Mammary epithelial cell (primary cell): Measurements from ENCODE around the gene TMEM182.

ENCODE experiments used
- CTCF ChIP-seq, 2 donors: IDR thresholded peaks in 1 of 2; conservative IDR thresholded peaks in 1 of 2; 2 replicates each; pipeline ENCODE4 v1.5.1; 2011 to 2012; ENCODE audit warnings: inconsistent platforms in 2 of 2, low read length in 2 of 2, mild to moderate bottlenecking in 2 of 2, control low read depth in 1 of 2, low read depth in 1 of 2; ENCODE audit not compliant: insufficient read depth in 1 of 2; ENCODE audit errors: extremely low read depth in 1 of 2
- EZH2 ChIP-seq: IDR thresholded peaks from 2 replicates; pipeline ENCODE4 v1.6.1; 2012; ENCODE audit warnings: low read length, inconsistent platforms, borderline replicate concordance

DNA sequence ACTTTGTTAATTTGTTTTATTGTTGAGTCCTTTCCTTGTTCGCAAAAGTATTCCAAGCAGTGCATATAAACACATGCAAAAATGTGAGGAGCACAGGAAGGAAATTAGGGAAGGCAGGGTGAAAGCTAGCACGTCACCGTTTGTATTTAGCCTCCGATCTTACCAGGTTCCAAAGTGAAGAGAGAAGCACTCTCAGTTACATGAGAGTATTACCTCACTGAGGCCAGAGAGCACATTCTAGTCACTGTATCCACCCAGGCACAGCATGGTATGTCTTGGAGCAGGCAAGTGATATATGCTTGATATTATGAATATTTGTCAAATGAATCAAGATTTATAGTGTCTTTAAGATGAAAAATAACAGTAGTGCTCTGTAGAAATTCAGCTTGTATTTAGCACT, 6.5 kb upstream of the TMEM182 start:
- TF ChIP-seq CTCF (conservative IDR thresholded peaks at IDR 0.05 in 1 of 2, IDR thresholded peaks at IDR 0.05 in 1 of 2; ENCODE audit: extremely low read depth in 1 of 2, insufficient read depth in 1 of 2, low read depth in 1 of 2, low read length in 2 of 2): no peak
- no peak for TF ChIP-seq EZH2
